Raji (cell line): Measurements from ENCODE around the gene ADISSP.

Experiments used
- POLR2A ChIP-seq: IDR thresholded peaks from 2 replicates; pipeline ENCODE4 v1.6.1; 2011; ENCODE audit warnings: low read depth, low read length, control low read depth; ENCODE audit not compliant: insufficient read depth

Gene ADISSP

DNA sequence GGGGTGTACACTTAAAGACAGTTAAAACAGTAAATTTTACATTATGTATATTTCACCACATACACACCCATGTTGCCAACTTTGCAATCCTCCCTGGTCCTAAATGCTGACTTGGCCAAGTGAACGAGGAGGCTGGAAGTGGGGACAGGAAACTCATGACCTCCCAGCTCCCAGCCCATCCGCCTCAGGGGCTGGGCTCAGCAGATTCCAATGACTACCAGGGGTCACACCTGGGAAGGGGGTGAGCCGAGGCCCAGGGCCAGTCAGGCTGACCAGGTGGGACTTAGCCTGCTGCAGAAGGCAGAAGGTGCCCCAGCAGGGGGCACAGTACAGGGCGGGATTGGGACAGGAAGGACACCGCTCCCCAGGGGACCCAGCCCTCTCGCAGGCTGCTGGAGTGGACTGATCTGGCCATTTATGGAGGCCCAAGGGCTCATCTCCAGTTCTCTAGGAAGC is 57.5 kb downstream of the ADISSP start:
- TF ChIP-seq POLR2A = no peak

DNA sequence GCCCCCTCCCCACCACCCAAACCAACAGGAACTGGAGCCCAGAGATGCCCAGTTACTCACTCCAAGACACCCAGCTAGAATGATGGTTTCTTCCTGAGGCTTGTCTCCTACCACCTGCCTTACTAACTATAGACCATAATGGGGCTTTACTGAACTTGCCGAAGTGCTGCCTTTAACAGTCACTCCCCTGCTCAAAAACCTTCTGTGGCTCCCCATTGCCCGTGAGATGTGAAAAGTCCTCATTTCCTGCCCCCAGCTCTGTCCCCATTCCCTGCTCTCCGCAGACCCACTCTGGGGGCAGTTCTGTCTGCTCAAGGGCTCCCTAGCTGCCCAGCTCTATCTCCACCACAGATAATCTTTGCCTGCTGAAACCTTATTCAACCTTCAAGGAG is 60.0 kb downstream of the ADISSP start:
- TF ChIP-seq POLR2A = no peak

DNA sequence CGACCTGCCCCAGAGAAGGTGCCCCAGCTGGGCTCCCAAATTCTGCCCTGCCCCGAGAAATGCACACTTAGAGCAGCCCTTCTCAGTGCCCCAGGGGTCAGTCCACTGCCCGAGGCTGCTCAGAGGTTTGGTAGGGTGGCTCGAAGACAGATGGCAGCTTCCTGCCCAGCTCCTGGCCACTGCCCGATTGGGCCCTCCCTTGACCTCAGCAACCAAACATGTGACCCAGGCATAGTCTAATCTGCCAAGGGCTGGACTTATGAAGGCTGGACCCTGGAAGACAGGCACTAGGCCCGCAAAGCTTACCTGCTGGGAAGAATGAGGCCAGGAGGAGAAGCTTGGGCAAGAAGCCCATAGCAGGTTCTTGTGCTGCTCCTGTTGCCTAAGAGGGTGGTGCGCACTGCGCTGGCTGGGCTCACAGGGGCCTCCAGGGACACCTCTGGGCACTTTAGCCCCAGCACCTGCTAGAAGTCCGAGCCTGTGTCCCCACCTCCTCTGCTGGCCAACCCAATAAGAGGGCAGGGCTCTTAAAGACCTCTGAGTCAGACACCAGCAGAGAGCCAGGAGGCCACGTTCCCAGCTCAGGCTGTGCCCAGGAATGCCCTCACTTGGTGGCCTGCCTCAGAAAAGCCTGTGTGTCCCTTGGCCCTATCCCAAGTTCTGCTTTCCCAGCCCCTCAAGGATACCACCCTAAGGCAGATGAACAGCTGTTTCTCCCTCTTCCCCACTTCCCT is 60.6 kb downstream of the ADISSP start:
- TF ChIP-seq POLR2A = no peak

DNA sequence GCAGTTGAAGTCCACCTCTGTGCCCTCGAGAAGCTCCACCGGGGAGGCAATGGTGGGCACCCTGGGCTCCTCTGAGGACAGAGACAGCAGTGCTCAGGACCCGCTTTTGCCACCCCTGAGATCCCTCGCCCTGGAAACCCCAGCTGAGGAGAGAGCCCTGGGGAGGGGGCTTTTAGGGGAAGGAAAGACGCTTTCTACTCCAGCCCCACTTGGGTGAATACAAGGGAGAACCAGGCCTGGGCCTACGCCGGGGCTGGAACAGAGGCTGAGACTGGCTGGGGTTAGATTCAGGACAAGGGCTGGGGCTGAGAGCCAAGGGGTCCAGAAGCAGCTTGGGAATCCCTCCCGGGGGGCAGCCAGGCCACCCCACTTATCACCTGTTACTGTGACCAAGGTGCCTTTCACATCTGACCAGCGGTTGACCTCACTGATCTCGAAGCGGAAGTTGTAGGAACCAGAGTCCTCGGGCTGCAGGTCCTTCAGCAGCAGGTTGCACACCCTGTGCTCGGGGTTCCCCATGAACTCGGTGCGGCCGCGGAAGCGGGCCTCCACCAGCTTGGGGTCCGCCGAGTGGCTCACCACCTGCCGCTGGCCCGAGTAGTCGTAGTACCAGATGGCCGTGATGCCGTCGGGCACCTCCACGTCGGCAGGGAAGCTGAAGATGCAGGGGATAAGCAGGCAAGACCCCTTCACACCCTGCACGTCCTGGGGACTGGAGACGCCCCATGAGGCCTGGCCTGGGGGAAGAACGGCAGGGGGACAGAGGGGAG is 61.4 kb downstream of the ADISSP start:
- no peak for TF ChIP-seq POLR2A

DNA sequence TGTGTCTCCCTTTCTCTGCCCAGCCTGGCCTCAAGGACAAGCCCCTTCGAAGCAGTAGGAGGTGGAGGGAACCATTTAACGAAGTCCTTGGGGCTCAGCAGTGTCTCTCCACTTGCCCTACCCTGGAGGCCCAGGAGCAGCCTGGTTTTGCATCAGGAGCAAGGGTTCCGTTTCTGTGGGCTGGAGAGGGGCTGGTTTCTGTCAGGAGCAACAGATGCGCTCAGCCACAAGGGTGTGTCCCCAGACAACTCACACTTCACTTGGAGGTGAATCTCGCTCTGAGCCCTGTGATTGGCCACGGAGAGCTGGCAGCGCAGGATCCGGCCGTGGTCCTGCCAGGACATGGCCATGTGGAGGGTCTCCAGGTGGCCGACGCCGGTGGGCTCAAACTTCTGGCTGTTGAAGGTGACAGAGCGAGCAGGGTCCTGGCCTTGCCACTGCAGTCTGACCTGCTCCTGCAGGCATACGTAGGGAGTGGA is 62.0 kb downstream of the ADISSP start:
- TF ChIP-seq POLR2A = no peak

DNA sequence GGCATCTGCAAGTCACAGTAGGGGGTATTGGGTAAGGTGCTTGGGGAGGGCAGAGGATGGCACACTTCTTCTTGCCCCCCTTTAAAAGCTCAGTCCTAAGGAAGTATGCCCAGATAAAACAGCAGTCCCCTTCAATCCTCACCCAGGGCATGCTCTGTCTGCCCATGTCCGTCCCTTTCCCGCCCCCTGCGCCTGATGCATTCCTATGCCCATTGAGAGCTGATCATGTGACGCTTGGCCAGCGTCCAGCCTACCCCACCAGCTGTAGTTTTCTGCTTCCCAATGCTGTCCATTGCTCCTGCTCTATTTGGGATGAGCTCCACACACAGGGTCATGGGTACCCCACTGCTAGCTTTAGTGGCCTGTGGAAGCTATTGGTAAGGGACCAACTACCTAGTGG is 63.5 kb downstream of the ADISSP start:
- TF ChIP-seq POLR2A = no peak
